Lower lobe of right lung (tissue), 2 donors: ENCODE results near the gene SLC25A36. TPM values are rescaled to one million over a fixed set of nuclear protein-coding genes. Genes with fewer than 3 reads are reported as not detected.
"Not testable (repeated sequence)": the region's sequence is repeated elsewhere in the genome, so short reads cannot be mapped to it uniquely, and the experiment has no call there.

Experiments
- ATAC-seq, 2 donors: fragments of 200-7000 bp; cut with Tn5 transposase; one replicate each; pipeline ENCODE4 v1.9.1; 2020 to 2022; ENCODE audit warnings: mild to moderate bottlenecking in 2 of 2, moderate library complexity in 2 of 2
- DNase-seq: peaks from one replicate; pipeline ENCODE4 v3.0.0-alpha.2; 2020
- H3K27ac ChIP-seq: fragments of 200-600 bp; one replicate; pipeline ENCODE4 v1.8.0; 2022
- H3K27me3 ChIP-seq: fragments of 200-600 bp; one replicate; pipeline ENCODE4 v1.8.0; 2022; ENCODE audit warnings: low read depth
- H3K36me3 ChIP-seq: fragments of 200-600 bp; one replicate; pipeline ENCODE4 v1.8.0; 2022; ENCODE audit warnings: mild to moderate bottlenecking
- H3K4me1 ChIP-seq: fragments of 200-600 bp; one replicate; pipeline ENCODE4 v1.8.0; 2022
- H3K4me3 ChIP-seq: fragments of 200-600 bp; one replicate; pipeline ENCODE4 v1.8.0; 2022; ENCODE audit warnings: mild to moderate bottlenecking
- H3K9me3 ChIP-seq: fragments of 200-600 bp; one replicate; pipeline ENCODE4 v1.8.0; 2022
- CTCF ChIP-seq: fragments of 200-600 bp; IDR thresholded peaks from one replicate; pipeline ENCODE4 v1.8.0; 2022; ENCODE audit warnings: antibody characterized with exemption, mild to moderate bottlenecking
- intact Hi-C: fragments of 100-400 bp; cut with DNase I; formaldehyde crosslinking; loops from one replicate; pipeline ENCODE4 v1.11.0; 2022
- total RNA-seq: library from RNA; stranded (reverse); fragmentation: NEBNext Ultra II Directional; extraction: Animal tissue kit (Norgen Biotek cat#: 25700); gene quantifications from one replicate; pipeline ENCODE4 v1.2.1, GENCODE V29; 2021
- donor health status: DM: no; HTN: yes; CAD: no; lungs with severe emphysema.

SLC25A36 gene
- total RNA-seq, 1 donor from 2014 or later = 91.5 TPM

DNA sequence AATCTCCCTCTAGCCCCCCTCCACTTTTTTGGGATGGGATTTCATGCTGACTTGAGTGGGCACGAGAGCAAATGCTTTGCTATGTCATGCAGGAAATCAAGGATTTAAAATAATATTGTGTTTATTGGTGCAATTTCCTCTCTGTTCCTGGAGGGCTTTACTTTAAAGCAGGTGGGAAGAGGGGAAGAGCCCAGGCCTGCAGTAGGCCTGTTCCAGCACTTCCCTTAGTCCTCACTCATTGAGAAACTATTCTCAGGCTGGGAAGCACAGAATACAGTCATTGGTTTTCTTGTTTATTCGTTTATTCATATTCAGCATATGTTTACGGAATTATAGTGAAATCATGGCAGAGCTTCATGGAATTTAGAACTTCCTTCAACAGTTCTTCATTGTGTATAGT, 67.9 kb downstream of the SLC25A36 start:
- H3K4me1 ChIP-seq = no peaks in the 10 kb centered on the region
- H3K4me3 ChIP-seq = no peak overlapping the region
- no peak overlapping the region for H3K27ac ChIP-seq
- no peak for TF ChIP-seq CTCF
- no peaks in the 10 kb centered on the region for H3K36me3 ChIP-seq
- H3K27me3 ChIP-seq = no peaks in the 10 kb centered on the region
- DNase-seq = no peak
- no peaks in the 10 kb centered on the region for H3K9me3 ChIP-seq
- no peak for ATAC-seq
- intact Hi-C loops = loop anchor here (10.0 kb wide), 1 partner anchor 185 kb away; no protein-coding TSS in a partner anchor

DNA sequence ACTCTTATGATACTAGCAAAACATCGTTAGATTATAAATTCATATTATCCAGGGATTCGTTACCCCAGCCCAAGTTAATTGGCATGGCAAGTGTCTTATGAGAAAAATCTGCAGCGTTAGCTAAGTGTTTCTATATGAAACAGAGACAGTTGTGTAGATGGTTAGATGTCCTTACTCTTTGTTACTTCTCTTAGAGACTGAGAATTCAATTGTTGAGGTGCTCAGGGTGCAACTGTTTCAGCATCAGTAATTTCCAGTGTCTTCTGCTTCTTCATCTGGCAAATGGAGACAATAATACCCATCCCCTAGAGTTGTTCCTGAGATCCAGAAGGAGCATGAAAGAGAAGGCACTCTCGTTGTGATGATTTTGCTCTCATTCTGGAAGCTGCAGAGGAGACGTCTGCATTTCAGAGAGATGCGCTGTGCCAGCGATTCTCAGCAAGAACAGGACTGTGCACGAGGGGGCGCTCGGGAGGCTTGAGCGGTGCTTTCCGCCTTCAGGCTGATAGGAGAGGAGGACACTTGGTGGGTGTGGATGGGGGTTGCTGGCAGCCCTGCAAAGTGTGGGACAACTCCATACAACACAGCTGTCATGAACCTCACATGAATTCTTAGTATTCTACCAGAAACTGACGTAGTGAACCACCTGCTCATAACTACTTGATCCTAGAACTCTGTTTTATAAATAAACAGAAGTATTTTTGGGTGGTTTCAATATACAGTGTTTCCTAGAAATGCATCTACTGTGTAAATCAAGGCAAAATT, 69.8 kb downstream of the SLC25A36 start:
- ATAC-seq = peak; percentile 85 to 87
- TF ChIP-seq CTCF = peak; percentile 69
- no peak overlapping the region for H3K27ac ChIP-seq
- no peaks in the 10 kb centered on the region for H3K27me3 ChIP-seq
- no peaks in the 10 kb centered on the region for H3K4me1 ChIP-seq
- DNase-seq = peak; percentile 84
- H3K4me3 ChIP-seq = no peak overlapping the region
- H3K36me3 ChIP-seq = no peaks in the 10 kb centered on the region
- intact Hi-C loops = loop anchor here (10.0 kb wide), 1 partner anchor 93 kb away; no protein-coding TSS in a partner anchor
- no peaks in the 10 kb centered on the region for H3K9me3 ChIP-seq

DNA sequence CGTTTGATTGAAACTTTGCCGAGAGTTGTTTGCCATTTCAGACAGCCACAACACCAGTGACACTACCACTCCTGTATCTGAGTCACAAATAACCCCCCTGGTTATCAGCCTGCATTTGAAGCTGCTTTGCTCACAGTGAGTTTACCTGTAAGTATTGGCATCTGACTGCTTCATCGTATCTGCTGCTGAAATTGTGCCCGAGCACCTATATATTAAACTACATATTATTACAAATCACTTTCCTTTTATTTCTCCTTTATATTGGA, 70.3 kb downstream of the SLC25A36 start:
- TF ChIP-seq CTCF = no peak
- no peaks in the 10 kb centered on the region for H3K9me3 ChIP-seq
- DNase-seq (no peak), ATAC-seq (no peak)
- H3K36me3 ChIP-seq = no peaks in the 10 kb centered on the region
- no peaks in the 10 kb centered on the region for H3K27me3 ChIP-seq
- intact Hi-C loops = loop anchor here (10.0 kb wide), 1 partner anchor 93 kb away; no protein-coding TSS in a partner anchor
- no peaks in the 10 kb centered on the region for H3K4me1 ChIP-seq
- no peak overlapping the region for H3K27ac ChIP-seq
- H3K4me3 ChIP-seq = no peak overlapping the region

GRCh38 chr3:141012571-141012970, 70.9 kb downstream of the SLC25A36 start:
- Histone ChIP-seq H3K4me3 (no peak overlapping the region), H3K9me3 (no peaks in the 10 kb centered on the region), H3K36me3 (no peaks in the 10 kb centered on the region), H3K27me3 (no peaks in the 10 kb centered on the region), H3K4me1 (no peaks in the 10 kb centered on the region), H3K27ac (no peak overlapping the region)
- intact Hi-C loops = loop anchor here (10.0 kb wide), 1 partner anchor 92 kb away; no protein-coding TSS in a partner anchor
- no peak for TF ChIP-seq CTCF
- no peak for DNase-seq
- ATAC-seq = no peak

GRCh38 chr3:141015481-141015880, 73.8 kb downstream of the SLC25A36 start:
- no peak for ATAC-seq
- no peak for DNase-seq
- Histone ChIP-seq H3K4me1 (no peaks in the 10 kb centered on the region), H3K27me3 (no peaks in the 10 kb centered on the region), H3K27ac (no peak overlapping the region), H3K9me3 (no peaks in the 10 kb centered on the region), H3K4me3 (no peak overlapping the region), H3K36me3 (no peaks in the 10 kb centered on the region)
- intact Hi-C loops = loop anchor here (10.0 kb wide), 1 partner anchor 89 kb away; no protein-coding TSS in a partner anchor
- TF ChIP-seq CTCF = no peak

GRCh38 chr3:141017366-141018322, 76.0 kb downstream of the SLC25A36 start:
- intact Hi-C loops = loop anchor here (10.0 kb wide), 1 partner anchor 87 kb away; no protein-coding TSS in a partner anchor
- H3K9me3 ChIP-seq, H3K27ac ChIP-seq: not testable (repeated sequence)

More at GRCh38 chr3:141017366-141018322, 76.0 kb downstream of the SLC25A36 start:
- not testable (repeated sequence) for H3K4me1 ChIP-seq, H3K4me3 ChIP-seq, ATAC-seq, DNase-seq, H3K36me3 ChIP-seq, H3K27me3 ChIP-seq
